ENCODE measurements around the gene CYP2A7. TPM values are rescaled to one million over a fixed set of nuclear protein-coding genes. Genes with fewer than 3 reads are reported as not detected.
"Not testable (repeated sequence)": the region's sequence is repeated elsewhere in the genome, so short reads cannot be mapped to it uniquely, and the experiment has no call there.

Gene CYP2A7
- total RNA-seq, 3 donors from 2014 or later, result not detected

- ATAC-seq (peak; percentile 96), DNase-seq (peak; percentile 75)
- H3K36me3 Mint-ChIP-seq (ENCODE audit: insufficient read depth); H3K9me3 Mint-ChIP-seq: not testable (repeated sequence)
- H3K4me3 Mint-ChIP-seq, result peak overlapping the region; percentile 73
- peaks cover 37% of the 10 kb centered on the region for H3K27me3 Mint-ChIP-seq (ENCODE audit: low read depth)
- peaks cover 12% of the 10 kb centered on the region for H3K4me1 Mint-ChIP-seq (ENCODE audit: low read depth)
Measured at GRCh38 chr19:40875526-40875951, 6.5 kb downstream of the CYP2A7 start.

- H3K4me3 Mint-ChIP-seq, result peak overlapping the region; percentile 73
- H3K36me3 Mint-ChIP-seq (ENCODE audit: insufficient read depth); ATAC-seq; DNase-seq; H3K9me3 Mint-ChIP-seq: not testable (repeated sequence)
- H3K4me1 Mint-ChIP-seq (ENCODE audit: low read depth), result peaks cover 12% of the 10 kb centered on the region
- peaks cover 37% of the 10 kb centered on the region for H3K27me3 Mint-ChIP-seq (ENCODE audit: low read depth)
Measured at GRCh38 chr19:40874874-40875273, 7.2 kb downstream of the CYP2A7 start.

- not testable (repeated sequence) for DNase-seq; H3K9me3 Mint-ChIP-seq; H3K4me3 Mint-ChIP-seq; H3K36me3 Mint-ChIP-seq (ENCODE audit: insufficient read depth); ATAC-seq
- H3K27me3 Mint-ChIP-seq (ENCODE audit: low read depth), result peaks cover 27% of the 10 kb centered on the region
- H3K4me1 Mint-ChIP-seq (ENCODE audit: low read depth), result peaks cover 12% of the 10 kb centered on the region
Measured at GRCh38 chr19:40873873-40874272, 8.2 kb downstream of the CYP2A7 start.

GRCh38 chr19:40872209-40872608 lies 9.8 kb downstream of the CYP2A7 start:
- no peak for ATAC-seq
- H3K36me3 Mint-ChIP-seq (ENCODE audit: insufficient read depth), result no peaks in the 10 kb centered on the region
- H3K9me3 Mint-ChIP-seq, result peaks cover 3% of the 10 kb centered on the region
- H3K27me3 Mint-ChIP-seq (ENCODE audit: low read depth), result peaks cover 16% of the 10 kb centered on the region
- no peak for DNase-seq
- no peak overlapping the region for H3K4me3 Mint-ChIP-seq
- peaks cover 12% of the 10 kb centered on the region for H3K4me1 Mint-ChIP-seq (ENCODE audit: low read depth)

GRCh38 chr19:40867701-40868100 lies 14.3 kb downstream of the CYP2A7 start:
- H3K4me3 Mint-ChIP-seq, result no peak overlapping the region
- peaks cover 13% of the 10 kb centered on the region for H3K27me3 Mint-ChIP-seq (ENCODE audit: low read depth)
- no peaks in the 10 kb centered on the region for H3K36me3 Mint-ChIP-seq (ENCODE audit: insufficient read depth)
- H3K9me3 Mint-ChIP-seq, result peaks cover 3% of the 10 kb centered on the region
- H3K4me1 Mint-ChIP-seq (ENCODE audit: low read depth), result no peaks in the 10 kb centered on the region
- no peak for ATAC-seq
- DNase-seq, result no peak

- H3K36me3 Mint-ChIP-seq (ENCODE audit: insufficient read depth); H3K9me3 Mint-ChIP-seq; DNase-seq; ATAC-seq; H3K4me3 Mint-ChIP-seq; H3K4me1 Mint-ChIP-seq (ENCODE audit: low read depth): not testable (repeated sequence)
- H3K27me3 Mint-ChIP-seq (ENCODE audit: low read depth), result peaks cover 12% of the 10 kb centered on the region
Measured at GRCh38 chr19:40864739-40865496, 17.1 kb downstream of the CYP2A7 start.

GRCh38 chr19:40862785-40863184 lies 19.2 kb downstream of the CYP2A7 start:
- DNase-seq, result no peak
- H3K27me3 Mint-ChIP-seq (ENCODE audit: low read depth), result peaks cover 12% of the 10 kb centered on the region
- no peak for ATAC-seq
- no peaks in the 10 kb centered on the region for H3K4me1 Mint-ChIP-seq (ENCODE audit: low read depth)
- H3K9me3 Mint-ChIP-seq, result no peaks in the 10 kb centered on the region
- no peak overlapping the region for H3K4me3 Mint-ChIP-seq
- no peaks in the 10 kb centered on the region for H3K36me3 Mint-ChIP-seq (ENCODE audit: insufficient read depth)

- Mint-ChIP-seq H3K4me1 (ENCODE audit: low read depth) (no peaks in the 10 kb centered on the region), H3K36me3 (ENCODE audit: insufficient read depth) (no peaks in the 10 kb centered on the region), H3K27me3 (ENCODE audit: low read depth) (peaks cover 12% of the 10 kb centered on the region), H3K9me3 (no peaks in the 10 kb centered on the region), H3K4me3 (no peak overlapping the region)
- ATAC-seq, result no peak
- no peak for DNase-seq
Measured at GRCh38 chr19:40862333-40862732, 19.7 kb downstream of the CYP2A7 start.

- H3K27me3 Mint-ChIP-seq (ENCODE audit: low read depth), result peaks cover 4% of the 10 kb centered on the region
- ATAC-seq (no peak), DNase-seq (no peak)
- H3K4me1 Mint-ChIP-seq (ENCODE audit: low read depth), result no peaks in the 10 kb centered on the region
- no peak overlapping the region for H3K4me3 Mint-ChIP-seq
- no peaks in the 10 kb centered on the region for H3K9me3 Mint-ChIP-seq
- no peaks in the 10 kb centered on the region for H3K36me3 Mint-ChIP-seq (ENCODE audit: insufficient read depth)
Measured at GRCh38 chr19:40858109-40858508, 23.9 kb downstream of the CYP2A7 start.

- H3K4me1 Mint-ChIP-seq (ENCODE audit: low read depth); DNase-seq; H3K4me3 Mint-ChIP-seq; ATAC-seq; H3K9me3 Mint-ChIP-seq; H3K36me3 Mint-ChIP-seq (ENCODE audit: insufficient read depth): not testable (repeated sequence)
- H3K27me3 Mint-ChIP-seq (ENCODE audit: low read depth), result peaks cover 22% of the 10 kb centered on the region
Measured at GRCh38 chr19:40852467-40853152, 29.4 kb downstream of the CYP2A7 start.

- H3K9me3 Mint-ChIP-seq; ATAC-seq; H3K36me3 Mint-ChIP-seq (ENCODE audit: insufficient read depth); H3K4me3 Mint-ChIP-seq; DNase-seq; H3K4me1 Mint-ChIP-seq (ENCODE audit: low read depth): not testable (repeated sequence)
- peaks cover 29% of the 10 kb centered on the region for H3K27me3 Mint-ChIP-seq (ENCODE audit: low read depth)
Measured at GRCh38 chr19:40850277-40850676, 31.8 kb downstream of the CYP2A7 start, which contains the start of gene CYP2A6. Gene CYP2A6 (minus strand): TSS chr19:40850447. CDS start chr19:40850426, 21 bp downstream.

- not testable (repeated sequence) for ATAC-seq; DNase-seq; H3K36me3 Mint-ChIP-seq (ENCODE audit: insufficient read depth); H3K9me3 Mint-ChIP-seq; H3K4me3 Mint-ChIP-seq
- peaks cover 29% of the 10 kb centered on the region for H3K27me3 Mint-ChIP-seq (ENCODE audit: low read depth)
- H3K4me1 Mint-ChIP-seq (ENCODE audit: low read depth), result peaks cover 26% of the 10 kb centered on the region
Measured at GRCh38 chr19:40846722-40847121, 35.3 kb downstream of the CYP2A7 start.

- not testable (repeated sequence) for H3K9me3 Mint-ChIP-seq; H3K36me3 Mint-ChIP-seq (ENCODE audit: insufficient read depth)
- peaks cover 21% of the 10 kb centered on the region for H3K4me1 Mint-ChIP-seq (ENCODE audit: low read depth)
- DNase-seq (peak; percentile 77), ATAC-seq (peak; percentile 92 to 94)
- peaks cover 13% of the 10 kb centered on the region for H3K27me3 Mint-ChIP-seq (ENCODE audit: low read depth)
- peak overlapping the region; percentile 68 for H3K4me3 Mint-ChIP-seq
Measured at GRCh38 chr19:40843653-40844052, 38.4 kb downstream of the CYP2A7 start.

GRCh38 chr19:40842997-40843652 lies 38.9 kb downstream of the CYP2A7 start:
- H3K27me3 Mint-ChIP-seq (ENCODE audit: low read depth), result peaks cover 12% of the 10 kb centered on the region
- peaks cover 19% of the 10 kb centered on the region for H3K4me1 Mint-ChIP-seq (ENCODE audit: low read depth)
- peak overlapping the region; percentile 68 for H3K4me3 Mint-ChIP-seq
- not testable (repeated sequence) for ATAC-seq; H3K9me3 Mint-ChIP-seq; H3K36me3 Mint-ChIP-seq (ENCODE audit: insufficient read depth); DNase-seq
